ENCODE data around the gene ATOSB. TPM values are rescaled to one million over a fixed set of nuclear protein-coding genes. Genes with fewer than 3 reads are reported as not detected.

ATOSB gene
- total and polyA plus RNA-seq, 4 donors: 2.8 to 29.8 (median 5.6) TPM

- no peak for DNase-seq (ENCODE audit: low spot score)
- TF ChIP-seq TAF1 (conservative IDR thresholded peaks at IDR 0.05) (no peak), NR2F2 (IDR thresholded peaks at IDR 0.05) (no peak), JUND (IDR thresholded peaks at IDR 0.05) (no peak), SP1 (IDR thresholded peaks at IDR 0.05) (no peak), FOXA1 (IDR thresholded peaks at IDR 0.05) (no peak), HNF4A (conservative IDR thresholded peaks at IDR 0.05) (no peak)
- H3K27ac ChIP-seq (ENCODE audit: low read depth in 1 of 2, low read length in 2 of 2): no peak overlapping the region
Observed at GRCh38 chr9:35074141-35074540, 41.5 kb downstream of the ATOSB start.

DNA sequence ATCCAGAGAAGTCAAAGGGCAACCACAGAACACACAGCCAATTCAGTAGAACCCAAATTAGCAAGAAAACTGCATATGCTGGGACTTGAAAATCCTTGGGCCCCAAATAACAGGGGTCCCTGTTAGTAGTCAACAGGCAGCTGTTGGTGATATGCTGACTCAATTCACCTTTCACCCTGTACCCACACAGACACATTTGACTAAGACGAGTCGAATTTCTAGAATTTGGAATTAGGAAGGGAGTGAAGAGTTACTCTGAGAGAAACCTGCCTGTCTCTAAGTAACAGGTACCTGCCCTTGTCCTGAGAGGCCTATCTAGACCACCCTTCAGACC lies 42.4 kb downstream of the ATOSB start:
- Histone ChIP-seq H3K4me1 (ENCODE audit: control insufficient read depth in 4 of 4, insufficient read depth in 4 of 4, low read length in 3 of 4) (peaks cover 9 to 31% (median 27%) of the 10 kb centered on the region in 4 donors), H3K27me3 (ENCODE audit: control insufficient read depth in 4 of 4, insufficient read depth in 4 of 4, low read length in 3 of 4) (no peaks in the 10 kb centered on the region), H3K9ac (ENCODE audit: low read depth in 1 of 2, low read length in 2 of 2) (no peak overlapping the region), H3K9me3 (ENCODE audit: control insufficient read depth in 4 of 4, low read length in 3 of 4) (no peaks in the 10 kb centered on the region), H3K36me3 (ENCODE audit: control insufficient read depth in 4 of 4, insufficient read depth in 3 of 4, low read depth in 1 of 4, low read length in 3 of 4) (peaks cover 0 to 5% (median 0%) of the 10 kb centered on the region in 4 donors), H3K27ac (ENCODE audit: low read depth in 1 of 2, low read length in 2 of 2) (no peak overlapping the region), H3K4me3 (ENCODE audit: low read depth in 1 of 3, low read length in 3 of 3) (no peak overlapping the region)
- 88% methylated on average over 2 of the region's 2 CpGs for WGBS
- TF ChIP-seq FOXA2 (IDR thresholded peaks at IDR 0.05) (no peak), GABPA (IDR thresholded peaks at IDR 0.05 in 1 of 2, conservative IDR thresholded peaks at IDR 0.05 in 1 of 2) (no peak), RXRA (IDR thresholded peaks at IDR 0.05) (no peak), EGR1 (IDR thresholded peaks at IDR 0.05; ENCODE audit: low read depth in 2 of 2) (no peak), TAF1 (conservative IDR thresholded peaks at IDR 0.05) (no peak), JUND (IDR thresholded peaks at IDR 0.05) (no peak)
- TF ChIP-seq, protein P1, sequence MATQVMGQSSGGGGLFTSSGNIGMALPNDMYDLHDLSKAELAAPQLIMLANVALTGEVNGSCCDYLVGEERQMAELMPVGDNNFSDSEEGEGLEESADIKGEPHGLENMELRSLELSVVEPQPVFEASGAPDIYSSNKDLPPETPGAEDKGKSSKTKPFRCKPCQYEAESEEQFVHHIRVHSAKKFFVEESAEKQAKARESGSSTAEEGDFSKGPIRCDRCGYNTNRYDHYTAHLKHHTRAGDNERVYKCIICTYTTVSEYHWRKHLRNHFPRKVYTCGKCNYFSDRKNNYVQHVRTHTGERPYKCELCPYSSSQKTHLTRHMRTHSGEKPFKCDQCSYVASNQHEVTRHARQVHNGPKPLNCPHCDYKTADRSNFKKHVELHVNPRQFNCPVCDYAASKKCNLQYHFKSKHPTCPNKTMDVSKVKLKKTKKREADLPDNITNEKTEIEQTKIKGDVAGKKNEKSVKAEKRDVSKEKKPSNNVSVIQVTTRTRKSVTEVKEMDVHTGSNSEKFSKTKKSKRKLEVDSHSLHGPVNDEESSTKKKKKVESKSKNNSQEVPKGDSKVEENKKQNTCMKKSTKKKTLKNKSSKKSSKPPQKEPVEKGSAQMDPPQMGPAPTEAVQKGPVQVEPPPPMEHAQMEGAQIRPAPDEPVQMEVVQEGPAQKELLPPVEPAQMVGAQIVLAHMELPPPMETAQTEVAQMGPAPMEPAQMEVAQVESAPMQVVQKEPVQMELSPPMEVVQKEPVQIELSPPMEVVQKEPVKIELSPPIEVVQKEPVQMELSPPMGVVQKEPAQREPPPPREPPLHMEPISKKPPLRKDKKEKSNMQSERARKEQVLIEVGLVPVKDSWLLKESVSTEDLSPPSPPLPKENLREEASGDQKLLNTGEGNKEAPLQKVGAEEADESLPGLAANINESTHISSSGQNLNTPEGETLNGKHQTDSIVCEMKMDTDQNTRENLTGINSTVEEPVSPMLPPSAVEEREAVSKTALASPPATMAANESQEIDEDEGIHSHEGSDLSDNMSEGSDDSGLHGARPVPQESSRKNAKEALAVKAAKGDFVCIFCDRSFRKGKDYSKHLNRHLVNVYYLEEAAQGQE (IDR thresholded peaks at IDR 0.05): no peak
- no peak for DNase-seq (ENCODE audit: low spot score)

More at GRCh38 chr9:35074141-35074540, 41.5 kb downstream of the ATOSB start:
- Histone ChIP-seq H3K9me3 (ENCODE audit: control insufficient read depth in 4 of 4, low read length in 3 of 4) (no peaks in the 10 kb centered on the region), H3K36me3 (ENCODE audit: control insufficient read depth in 4 of 4, insufficient read depth in 3 of 4, low read depth in 1 of 4, low read length in 3 of 4) (peaks cover 0 to 5% (median 0%) of the 10 kb centered on the region in 4 donors), H3K4me3 (ENCODE audit: low read depth in 1 of 3, low read length in 3 of 3) (no peak overlapping the region), H3K27me3 (ENCODE audit: control insufficient read depth in 4 of 4, insufficient read depth in 4 of 4, low read length in 3 of 4) (no peaks in the 10 kb centered on the region), H3K4me1 (ENCODE audit: control insufficient read depth in 4 of 4, insufficient read depth in 4 of 4, low read length in 3 of 4) (peaks cover 9 to 33% (median 26%) of the 10 kb centered on the region in 4 donors), H3K9ac (ENCODE audit: low read depth in 1 of 2, low read length in 2 of 2) (no peak overlapping the region)
- WGBS: 96% methylated on average over 6 of the region's 6 CpGs

- Histone ChIP-seq H3K4me3 (ENCODE audit: low read depth in 1 of 3, low read length in 3 of 3) (peak within 1 kb of the TSS; percentile 88 to 99 (median 93)), H3K27ac (ENCODE audit: low read depth in 1 of 2, low read length in 2 of 2) (peak within 1 kb of the TSS; percentile 98 to 100), H3K4me1 (ENCODE audit: control insufficient read depth in 4 of 4, insufficient read depth in 4 of 4, low read length in 3 of 4) (peaks cover 9 to 31% (median 28%) of the 10 kb centered on the region in 4 donors), H3K36me3 (ENCODE audit: control insufficient read depth in 4 of 4, insufficient read depth in 3 of 4, low read depth in 1 of 4, low read length in 3 of 4) (peaks cover 3 to 9% (median 4%) of the 10 kb centered on the region in 4 donors), H3K27me3 (ENCODE audit: control insufficient read depth in 4 of 4, insufficient read depth in 4 of 4, low read length in 3 of 4) (no peaks in the 10 kb centered on the region), H3K9me3 (ENCODE audit: control insufficient read depth in 4 of 4, low read length in 3 of 4) (no peaks in the 10 kb centered on the region), H3K9ac (ENCODE audit: low read depth in 1 of 2, low read length in 2 of 2) (peak within 1 kb of the TSS; percentile 93 to 97)
- peak; percentile 94 for DNase-seq (ENCODE audit: low spot score)
- WGBS: 5% methylated on average over 54 of the region's 54 CpGs
- TF ChIP-seq RXRA (IDR thresholded peaks at IDR 0.05) (peak in 1 of 2 donors; percentile 9), JUND (IDR thresholded peaks at IDR 0.05) (no peak), FOXA2 (IDR thresholded peaks at IDR 0.05) (no peak), HNF4A (conservative IDR thresholded peaks at IDR 0.05) (peak; percentile 44 to 55), GABPA (IDR thresholded peaks at IDR 0.05 in 1 of 2, conservative IDR thresholded peaks at IDR 0.05 in 1 of 2) (peak in 1 of 2 donors; percentile 49), NR2F2 (IDR thresholded peaks at IDR 0.05) (no peak), SP1 (IDR thresholded peaks at IDR 0.05) (peak; percentile 95), EGR1 (IDR thresholded peaks at IDR 0.05; ENCODE audit: low read depth in 2 of 2) (no peak), YY1 (IDR thresholded peaks at IDR 0.05) (peak; percentile 51), TAF1 (conservative IDR thresholded peaks at IDR 0.05) (peak; percentile 69), ZBTB33 (IDR thresholded peaks at IDR 0.05) (no peak)
- TF ChIP-seq, protein P2, sequence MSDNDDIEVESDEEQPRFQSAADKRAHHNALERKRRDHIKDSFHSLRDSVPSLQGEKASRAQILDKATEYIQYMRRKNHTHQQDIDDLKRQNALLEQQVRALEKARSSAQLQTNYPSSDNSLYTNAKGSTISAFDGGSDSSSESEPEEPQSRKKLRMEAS (IDR thresholded peaks at IDR 0.05): no peak
- TF ChIP-seq, protein P3, sequence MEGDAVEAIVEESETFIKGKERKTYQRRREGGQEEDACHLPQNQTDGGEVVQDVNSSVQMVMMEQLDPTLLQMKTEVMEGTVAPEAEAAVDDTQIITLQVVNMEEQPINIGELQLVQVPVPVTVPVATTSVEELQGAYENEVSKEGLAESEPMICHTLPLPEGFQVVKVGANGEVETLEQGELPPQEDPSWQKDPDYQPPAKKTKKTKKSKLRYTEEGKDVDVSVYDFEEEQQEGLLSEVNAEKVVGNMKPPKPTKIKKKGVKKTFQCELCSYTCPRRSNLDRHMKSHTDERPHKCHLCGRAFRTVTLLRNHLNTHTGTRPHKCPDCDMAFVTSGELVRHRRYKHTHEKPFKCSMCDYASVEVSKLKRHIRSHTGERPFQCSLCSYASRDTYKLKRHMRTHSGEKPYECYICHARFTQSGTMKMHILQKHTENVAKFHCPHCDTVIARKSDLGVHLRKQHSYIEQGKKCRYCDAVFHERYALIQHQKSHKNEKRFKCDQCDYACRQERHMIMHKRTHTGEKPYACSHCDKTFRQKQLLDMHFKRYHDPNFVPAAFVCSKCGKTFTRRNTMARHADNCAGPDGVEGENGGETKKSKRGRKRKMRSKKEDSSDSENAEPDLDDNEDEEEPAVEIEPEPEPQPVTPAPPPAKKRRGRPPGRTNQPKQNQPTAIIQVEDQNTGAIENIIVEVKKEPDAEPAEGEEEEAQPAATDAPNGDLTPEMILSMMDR (IDR thresholded peaks at IDR 0.05; ENCODE audit: low read depth, low read length, missing input control): no peak
Observed at GRCh38 chr9:35072461-35073278, 43.0 kb downstream of the ATOSB start, which contains the start of gene VCP. Gene VCP, minus strand, starts transcription at chr9:35072625. Its CDS starts 272 bp downstream, at chr9:35072353.

Measured in liver (tissue), 9 donors.